ENCODE data around the gene PGM3. TPM values are rescaled to one million over a fixed set of nuclear protein-coding genes. Genes with fewer than 3 reads are reported as not detected.
A peak's percentile ranks its signal among the peaks of the same experiment; 100 is the strongest.
"Not testable (repeated sequence)": the region's sequence is repeated elsewhere in the genome, so short reads cannot be mapped to it uniquely, and the experiment has no call there.

PGM3 gene, protein sequence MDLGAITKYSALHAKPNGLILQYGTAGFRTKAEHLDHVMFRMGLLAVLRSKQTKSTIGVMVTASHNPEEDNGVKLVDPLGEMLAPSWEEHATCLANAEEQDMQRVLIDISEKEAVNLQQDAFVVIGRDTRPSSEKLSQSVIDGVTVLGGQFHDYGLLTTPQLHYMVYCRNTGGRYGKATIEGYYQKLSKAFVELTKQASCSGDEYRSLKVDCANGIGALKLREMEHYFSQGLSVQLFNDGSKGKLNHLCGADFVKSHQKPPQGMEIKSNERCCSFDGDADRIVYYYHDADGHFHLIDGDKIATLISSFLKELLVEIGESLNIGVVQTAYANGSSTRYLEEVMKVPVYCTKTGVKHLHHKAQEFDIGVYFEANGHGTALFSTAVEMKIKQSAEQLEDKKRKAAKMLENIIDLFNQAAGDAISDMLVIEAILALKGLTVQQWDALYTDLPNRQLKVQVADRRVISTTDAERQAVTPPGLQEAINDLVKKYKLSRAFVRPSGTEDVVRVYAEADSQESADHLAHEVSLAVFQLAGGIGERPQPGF
- 74.8 and 121 TPM in 2 replicates for total RNA-seq

GRCh38 chr6:83192871-83193746 is at the start of gene PGM3, which contains the start of gene RWDD2A:
PGM3 (minus strand) TSS chr6:83193265; CDS start chr6:83191012, 2,253 bp downstream.
RWDD2A (plus strand) TSS chr6:83193357; CDS start chr6:83194452, 1,095 bp downstream.
- DNase-seq (ENCODE audit: low read depth, low spot score): peak; percentile 63

- DNase-seq (ENCODE audit: low read depth, low spot score): no peak
Measured at GRCh38 chr6:83231146-83231545, 38.1 kb upstream of the PGM3 start.

GRCh38 chr6:83226517-83226916 is 33.5 kb upstream of the PGM3 start:
- DNase-seq (ENCODE audit: low read depth, low spot score): no peak

DNA sequence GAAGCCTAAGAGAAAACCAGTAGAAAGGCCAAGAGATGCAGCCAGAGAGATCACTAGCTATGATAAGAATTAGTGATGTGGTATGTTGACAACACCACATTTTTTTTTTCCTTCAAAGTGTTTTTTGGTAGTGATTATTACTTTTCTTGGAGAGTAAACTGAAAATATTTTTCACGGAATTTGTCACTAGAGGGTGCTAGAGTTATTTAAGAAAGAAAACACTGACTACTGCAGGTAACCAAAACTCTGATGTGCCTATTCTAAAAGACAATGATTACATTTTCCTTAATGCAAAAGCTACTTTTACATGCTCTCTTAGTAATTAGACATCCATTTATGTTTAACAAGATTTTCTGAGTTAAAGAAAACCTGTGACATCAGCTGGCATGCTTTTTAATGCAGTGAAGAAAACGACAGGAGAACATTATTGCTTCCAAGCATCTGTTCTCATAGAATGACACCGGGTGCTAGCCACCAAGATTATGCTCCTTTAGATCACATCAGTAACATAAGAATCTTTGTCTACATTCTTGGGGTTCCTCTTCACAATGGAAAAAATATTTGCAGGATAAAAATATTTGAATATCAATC is 28.9 kb upstream of the PGM3 start:
- DNase-seq (ENCODE audit: low read depth, low spot score): peak; percentile 3

DNA sequence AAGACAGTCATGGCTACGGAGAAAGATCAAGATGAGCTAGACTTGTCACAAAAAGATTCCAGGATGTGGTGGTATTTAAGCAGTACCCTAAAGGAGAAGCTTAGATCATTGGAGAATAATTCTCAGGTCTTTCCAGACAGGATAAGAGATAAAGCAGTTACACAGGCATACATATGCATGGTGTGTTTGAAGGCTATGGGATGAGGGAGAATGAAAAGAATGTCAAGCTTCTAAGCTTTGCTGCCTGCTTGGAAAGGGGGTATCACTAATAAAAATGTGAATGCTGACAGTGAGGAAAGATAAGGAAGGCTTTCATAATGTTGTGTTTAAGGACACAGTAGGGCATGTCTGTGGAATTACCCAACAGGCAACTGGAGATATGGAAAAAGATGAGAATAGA is 28.2 kb upstream of the PGM3 start:
- no peak for DNase-seq (ENCODE audit: low read depth, low spot score)

DNA sequence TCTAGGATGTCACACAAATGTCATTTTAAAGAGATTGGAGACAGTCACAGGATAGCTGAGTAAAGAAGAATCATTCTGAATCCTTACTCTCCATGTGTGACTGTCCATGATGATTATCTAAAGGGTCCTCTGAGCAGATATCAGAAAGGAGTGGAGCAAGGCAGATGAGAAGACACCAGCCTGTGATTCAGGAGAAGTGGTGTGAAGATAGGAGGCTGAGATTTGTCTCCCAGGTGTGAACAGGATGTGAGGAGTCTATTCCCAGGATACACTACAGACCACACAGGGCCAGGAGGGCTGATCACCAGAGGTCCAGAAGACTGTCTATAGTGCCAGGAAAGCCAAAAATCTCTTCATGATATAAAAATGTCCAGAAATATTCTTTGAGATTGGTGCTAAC is 27.1 kb upstream of the PGM3 start:
- DNase-seq (ENCODE audit: low read depth, low spot score): no peak

DNA sequence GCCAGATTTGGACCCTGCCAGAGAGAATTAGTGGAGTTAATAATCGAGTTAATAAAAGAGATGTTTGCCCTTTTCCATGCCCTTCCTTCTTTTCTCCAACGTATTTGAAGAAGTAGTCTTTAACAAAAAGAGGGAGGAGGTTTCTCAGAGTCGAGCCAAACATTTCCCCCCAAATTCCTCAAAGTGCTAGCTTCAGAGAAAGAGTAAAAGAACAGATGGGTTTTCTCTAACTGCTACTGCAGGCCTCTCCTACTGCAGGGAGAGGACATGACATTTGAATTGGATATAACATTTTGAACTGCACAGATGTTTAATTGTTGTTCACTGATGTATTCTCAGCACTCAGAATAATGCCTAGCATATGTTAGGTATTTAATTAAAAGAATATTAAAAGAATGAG is 25.6 kb upstream of the PGM3 start:
- no peak for DNase-seq (ENCODE audit: low read depth, low spot score)

- no peak for DNase-seq (ENCODE audit: low read depth, low spot score)
Measured at GRCh38 chr6:83216806-83217205, 23.7 kb upstream of the PGM3 start.

DNA sequence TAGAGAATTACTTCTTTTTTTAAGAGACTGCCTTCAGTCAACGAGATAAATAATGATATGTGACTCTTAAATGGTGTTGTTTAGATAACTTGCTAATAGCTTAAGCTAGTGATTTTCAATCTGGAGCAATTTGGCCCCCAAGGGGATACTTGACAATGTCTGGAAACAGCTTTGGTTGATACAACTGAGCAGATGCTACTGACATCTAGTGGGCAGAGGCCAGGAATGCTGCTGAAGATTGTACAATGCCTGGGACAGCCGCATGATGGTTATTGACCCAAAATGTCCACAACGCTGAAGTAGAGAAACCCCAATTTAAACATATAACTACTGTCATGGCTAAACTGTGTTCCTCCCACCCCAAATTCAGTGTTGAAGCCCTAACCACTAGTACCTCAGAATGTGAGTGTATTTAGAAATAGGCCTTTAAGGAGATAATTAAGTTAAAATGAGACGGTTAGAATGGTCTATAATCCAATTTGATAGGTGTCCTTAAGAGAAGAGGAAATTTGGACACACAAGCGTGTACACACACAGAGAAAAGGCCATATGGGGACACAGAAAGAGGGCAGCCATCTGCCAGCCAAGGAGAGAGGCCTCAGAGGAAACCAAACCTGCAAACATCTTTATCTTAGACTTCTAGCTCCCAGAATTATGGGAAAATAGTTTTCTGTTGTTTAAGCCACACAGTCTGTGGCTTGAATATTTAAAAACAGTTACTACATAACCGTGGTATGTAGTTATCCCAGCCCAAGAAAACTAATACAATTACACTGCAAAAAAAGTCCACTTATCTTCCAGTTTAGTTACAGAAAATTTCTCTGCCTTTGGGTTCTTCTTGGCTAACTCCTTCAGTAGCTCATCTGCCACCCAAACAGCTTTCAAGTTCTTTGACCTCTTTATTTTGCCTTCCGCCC is 22.3 kb upstream of the PGM3 start:
- peak; percentile 51 for DNase-seq (ENCODE audit: low read depth, low spot score)

GRCh38 chr6:83202031-83202430 is 9.0 kb upstream of the PGM3 start:
- no peak for DNase-seq (ENCODE audit: low read depth, low spot score)

DNA sequence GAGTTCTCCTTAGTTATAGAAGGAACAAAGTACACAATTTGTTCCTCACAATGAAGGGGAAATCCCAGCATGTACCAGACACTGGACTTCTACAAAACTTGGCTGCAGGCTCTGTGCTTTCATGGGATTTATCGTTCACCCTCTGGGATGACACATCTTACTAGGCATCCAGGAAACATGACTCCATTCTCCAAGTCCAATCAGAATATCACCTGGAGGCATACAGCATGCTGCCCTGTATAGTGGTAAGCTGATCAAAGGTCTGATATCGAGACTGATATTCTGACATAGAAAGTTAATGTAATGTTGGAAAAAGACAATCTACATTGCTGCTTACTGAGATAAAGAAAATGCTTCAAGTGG is 6.8 kb upstream of the PGM3 start:
- peak; percentile 63 for DNase-seq (ENCODE audit: low read depth, low spot score)

DNA sequence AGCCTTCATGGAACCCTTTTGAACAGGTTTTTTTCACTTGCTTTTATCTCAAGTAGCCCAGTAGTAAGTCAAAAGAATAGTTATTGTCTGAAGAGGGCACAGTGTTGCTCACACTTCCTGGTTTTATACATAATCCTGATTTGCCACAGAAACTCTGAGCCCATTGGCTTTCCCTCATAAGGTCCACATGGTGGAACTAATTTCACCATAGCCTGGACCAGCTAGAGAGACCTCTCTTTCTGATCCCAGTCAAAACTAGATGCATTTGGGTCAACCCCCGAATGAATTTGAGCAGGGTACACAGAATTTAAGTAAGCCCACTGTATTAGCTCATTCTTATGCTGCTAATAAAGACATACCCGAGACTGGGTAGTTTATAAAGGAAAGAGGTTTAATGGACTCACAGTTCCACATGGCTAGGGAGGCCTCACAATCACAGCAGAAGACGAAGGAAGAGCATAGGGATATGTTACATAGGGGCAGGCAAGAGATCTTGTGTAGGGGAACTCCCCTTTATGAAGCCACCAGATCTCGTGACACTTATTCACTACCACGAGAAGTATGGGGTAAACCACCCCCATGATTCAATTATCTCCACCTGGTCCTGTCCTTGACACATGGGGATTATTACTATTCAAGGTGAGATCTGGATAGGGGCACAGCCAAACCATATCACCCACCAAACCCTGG is 6.3 kb upstream of the PGM3 start:
- DNase-seq (ENCODE audit: low read depth, low spot score): no peak

DNA sequence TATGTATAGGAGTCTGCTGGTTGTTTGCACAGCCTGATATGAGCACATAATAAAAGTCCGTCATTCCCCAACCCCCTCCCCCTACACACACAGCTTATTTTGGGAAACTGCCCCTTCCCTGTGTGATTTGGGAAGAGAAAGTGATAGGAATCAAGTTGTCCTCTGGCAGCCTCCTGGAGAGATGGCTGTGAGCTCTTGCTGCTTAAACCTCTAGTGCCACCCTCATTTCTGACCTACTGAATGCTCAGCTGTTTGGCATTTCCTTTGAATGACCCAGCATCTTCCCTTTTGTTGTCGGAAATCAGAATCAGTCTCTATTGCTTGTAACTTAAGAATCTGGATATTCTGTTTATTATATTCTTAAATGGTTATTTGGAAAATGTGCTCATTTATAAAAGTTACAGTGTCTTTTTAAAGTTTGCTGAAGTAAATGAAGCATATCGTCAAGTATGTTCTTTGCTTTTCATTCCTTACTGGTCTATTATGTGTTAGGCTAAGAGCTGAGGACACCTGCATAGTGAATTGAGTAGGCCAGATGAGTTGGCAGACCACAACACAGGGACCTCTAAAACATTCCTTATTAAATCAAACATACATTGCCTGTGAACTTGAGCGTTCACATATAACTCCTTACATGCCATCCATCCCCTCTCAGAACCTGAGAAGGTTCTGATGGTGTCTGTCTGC is 5.6 kb upstream of the PGM3 start:
- peak; percentile 48 for DNase-seq (ENCODE audit: low read depth, low spot score)

- DNase-seq (ENCODE audit: low read depth, low spot score): no peak
Measured at GRCh38 chr6:83193747-83194566, 892 bp upstream of the PGM3 start.

GRCh38 chr6:83192456-83192855 is 609 bp downstream of the PGM3 start:
- DNase-seq (ENCODE audit: low read depth, low spot score): no peak

GRCh38 chr6:83191974-83192373 is 1.1 kb downstream of the PGM3 start:
- not testable (repeated sequence) for DNase-seq (ENCODE audit: low read depth, low spot score)

DNA sequence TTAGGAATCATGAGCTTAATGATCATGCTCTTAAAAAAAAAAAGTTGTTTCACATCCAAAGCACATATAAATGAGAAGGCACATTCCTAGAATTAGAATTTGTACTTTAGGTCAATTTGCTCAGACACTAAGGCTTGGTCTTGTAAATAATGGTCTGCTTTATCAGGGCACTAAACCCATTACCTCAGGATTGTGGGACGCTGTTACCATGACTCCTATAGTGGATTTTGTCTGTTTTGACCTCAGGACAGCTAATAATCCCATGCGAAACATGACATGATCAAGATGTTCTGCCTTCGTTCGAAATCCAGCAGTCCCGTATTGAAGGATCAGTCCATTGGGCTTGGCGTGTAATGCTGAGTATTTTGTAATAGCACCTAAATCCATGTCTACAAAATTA is 2.4 kb downstream of the PGM3 start:
- no peak for DNase-seq (ENCODE audit: low read depth, low spot score)

DNA sequence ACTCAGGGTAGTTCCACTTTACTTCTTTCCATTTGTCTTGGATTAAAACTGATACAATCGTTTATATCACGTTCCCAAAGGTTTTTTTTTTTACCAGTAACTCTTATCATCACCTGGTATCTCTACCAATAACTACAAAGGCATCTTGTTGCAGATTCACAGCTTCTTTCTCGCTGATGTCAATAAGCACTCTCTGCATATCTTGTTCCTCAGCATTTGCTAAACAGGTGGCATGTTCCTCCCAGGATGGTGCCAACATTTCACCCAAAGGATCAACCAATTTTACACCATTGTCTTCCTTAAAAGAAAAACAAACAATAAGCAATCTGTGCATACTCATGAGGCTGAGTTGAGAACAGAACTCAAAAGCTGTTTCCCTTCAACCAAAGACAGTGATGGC is 4.6 kb downstream of the PGM3 start:
- no peak for DNase-seq (ENCODE audit: low read depth, low spot score)

DNA sequence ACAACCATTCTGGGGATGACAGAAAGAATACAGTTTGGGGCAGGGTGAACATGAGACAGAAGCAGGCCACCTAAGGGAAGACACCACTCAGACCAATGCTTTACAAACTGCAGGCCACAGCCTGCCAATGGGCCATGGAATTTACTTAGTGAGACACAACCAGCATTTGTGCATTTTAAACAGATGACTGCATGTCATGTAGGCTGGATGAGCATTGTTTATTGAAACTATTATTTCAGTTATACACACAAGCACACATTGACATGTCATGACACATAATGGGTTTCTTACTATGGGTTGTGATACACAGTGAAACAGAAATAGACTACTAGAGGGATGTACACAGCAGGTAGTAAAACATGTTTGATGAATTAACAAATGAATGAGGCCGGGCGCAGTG is 8.0 kb downstream of the PGM3 start:
- DNase-seq (ENCODE audit: low read depth, low spot score): no peak

Measured in pulmonary artery endothelial cell (primary cell).